Esophagus squamous epithelium (tissue), 4 donors: ENCODE results near the gene TPD52L1.

Source experiments
- CTCF ChIP-seq, 6 experiments: fragments of 450-650 bp in 4 of 6; fragments of 200-600 bp in 2 of 6; sonication (generic) in 2 of 6; IDR thresholded peaks; one replicate each; pipeline ENCODE4 v1.5.1; 2016 to 2019; ENCODE audit warnings: antibody characterized with exemption in 6 of 6, mild to moderate bottlenecking in 4 of 6, moderate library complexity in 4 of 6
- POLR2A ChIP-seq, 4 donors: fragments of 450-650 bp; IDR thresholded peaks; one replicate each; pipeline ENCODE4 v1.6.1; 2017; ENCODE audit warnings: antibody characterized with exemption in 4 of 4, mild to moderate bottlenecking in 4 of 4, moderate library complexity in 3 of 4

GRCh38 chr6:125287718-125288117 is 134.1 kb downstream of the TPD52L1 start:
- no peak for TF ChIP-seq CTCF (IDR thresholded peaks at IDR 0.05)
- no peak for TF ChIP-seq POLR2A (IDR thresholded peaks at IDR 0.05)
